Measurements from ENCODE around the gene PPP1R14D.

PPP1R14D gene

GRCh38 chr15:40775740-40776536 lies 52.6 kb downstream of the PPP1R14D start:
- H3K4me3 ChIP-seq (ENCODE audit: low read length), result no peak overlapping the region
- H3K36me3 ChIP-seq (ENCODE audit: insufficient read depth, low read length), result peaks cover 40% of the 10 kb centered on the region
- H3K27me3 ChIP-seq (ENCODE audit: insufficient read depth, low read length), result no peaks in the 10 kb centered on the region
- no peaks in the 10 kb centered on the region for H3K9me3 ChIP-seq (ENCODE audit: low read length)
- no peak overlapping the region for H2AFZ ChIP-seq (ENCODE audit: low read depth, low read length)
- no peaks in the 10 kb centered on the region for H3K4me1 ChIP-seq (ENCODE audit: insufficient read depth, low read length)

- Histone ChIP-seq H3K27me3 (ENCODE audit: insufficient read depth, low read length) (no peaks in the 10 kb centered on the region), H3K36me3 (ENCODE audit: insufficient read depth, low read length) (peaks cover 39% of the 10 kb centered on the region), H3K4me1 (ENCODE audit: insufficient read depth, low read length) (no peaks in the 10 kb centered on the region)
Observed at GRCh38 chr15:40775007-40775406, 53.5 kb downstream of the PPP1R14D start.

GRCh38 chr15:40773902-40774301 lies 54.6 kb downstream of the PPP1R14D start:
- no peaks in the 10 kb centered on the region for H3K4me1 ChIP-seq (ENCODE audit: insufficient read depth, low read length)
- H3K36me3 ChIP-seq (ENCODE audit: insufficient read depth, low read length), result peaks cover 31% of the 10 kb centered on the region
- no peaks in the 10 kb centered on the region for H3K27me3 ChIP-seq (ENCODE audit: insufficient read depth, low read length)
- H2AFZ ChIP-seq (ENCODE audit: low read depth, low read length), result no peak overlapping the region
- H3K9me3 ChIP-seq (ENCODE audit: low read length), result no peaks in the 10 kb centered on the region
- H3K4me3 ChIP-seq (ENCODE audit: low read length), result no peak overlapping the region

More at GRCh38 chr15:40775007-40775406, 53.5 kb downstream of the PPP1R14D start:
- Histone ChIP-seq H2AFZ (ENCODE audit: low read depth, low read length) (no peak overlapping the region), H3K4me3 (ENCODE audit: low read length) (no peak overlapping the region), H3K9me3 (ENCODE audit: low read length) (no peaks in the 10 kb centered on the region)

GRCh38 chr15:40773496-40773895 lies 55.0 kb downstream of the PPP1R14D start:
- H3K4me3 ChIP-seq (ENCODE audit: low read length), result no peak overlapping the region
- peaks cover 30% of the 10 kb centered on the region for H3K36me3 ChIP-seq (ENCODE audit: insufficient read depth, low read length)

GRCh38 chr15:40772014-40772413 lies 56.5 kb downstream of the PPP1R14D start:
- Histone ChIP-seq H3K4me1 (ENCODE audit: insufficient read depth, low read length) (no peaks in the 10 kb centered on the region), H3K36me3 (ENCODE audit: insufficient read depth, low read length) (peaks cover 26% of the 10 kb centered on the region), H2AFZ (ENCODE audit: low read depth, low read length) (no peak overlapping the region), H3K4me3 (ENCODE audit: low read length) (no peak overlapping the region), H3K9me3 (ENCODE audit: low read length) (no peaks in the 10 kb centered on the region), H3K27me3 (ENCODE audit: insufficient read depth, low read length) (no peaks in the 10 kb centered on the region)

More at GRCh38 chr15:40773496-40773895, 55.0 kb downstream of the PPP1R14D start:
- H3K4me1 ChIP-seq (ENCODE audit: insufficient read depth, low read length), result no peaks in the 10 kb centered on the region
- no peak overlapping the region for H2AFZ ChIP-seq (ENCODE audit: low read depth, low read length)
- H3K27me3 ChIP-seq (ENCODE audit: insufficient read depth, low read length), result no peaks in the 10 kb centered on the region
- no peaks in the 10 kb centered on the region for H3K9me3 ChIP-seq (ENCODE audit: low read length)

GRCh38 chr15:40771242-40771641 lies 57.3 kb downstream of the PPP1R14D start:
- no peaks in the 10 kb centered on the region for H3K4me1 ChIP-seq (ENCODE audit: insufficient read depth, low read length)
- peaks cover 19% of the 10 kb centered on the region for H3K36me3 ChIP-seq (ENCODE audit: insufficient read depth, low read length)
- no peak overlapping the region for H2AFZ ChIP-seq (ENCODE audit: low read depth, low read length)

GRCh38 chr15:40770147-40770721 lies 58.3 kb downstream of the PPP1R14D start:
- Histone ChIP-seq H3K4me3 (ENCODE audit: low read length) (no peak overlapping the region), H3K9me3 (ENCODE audit: low read length) (no peaks in the 10 kb centered on the region), H3K4me1 (ENCODE audit: insufficient read depth, low read length) (no peaks in the 10 kb centered on the region), H3K27me3 (ENCODE audit: insufficient read depth, low read length) (no peaks in the 10 kb centered on the region), H3K36me3 (ENCODE audit: insufficient read depth, low read length) (peaks cover 8% of the 10 kb centered on the region), H2AFZ (ENCODE audit: low read depth, low read length) (no peak overlapping the region)

More at GRCh38 chr15:40771242-40771641, 57.3 kb downstream of the PPP1R14D start:
- no peaks in the 10 kb centered on the region for H3K27me3 ChIP-seq (ENCODE audit: insufficient read depth, low read length)
- H3K9me3 ChIP-seq (ENCODE audit: low read length), result no peaks in the 10 kb centered on the region
- H3K4me3 ChIP-seq (ENCODE audit: low read length), result no peak overlapping the region

GRCh38 chr15:40769274-40770146 lies 59.0 kb downstream of the PPP1R14D start, which contains the start of gene C15orf62:
C15orf62 (plus strand) TSS chr15:40769980; CDS start chr15:40770496, 516 bp downstream.
- H3K4me3 ChIP-seq (ENCODE audit: low read length), result no peak within 1 kb of the TSS
- H3K9me3 ChIP-seq (ENCODE audit: low read length), result no peaks in the 10 kb centered on the region
- H3K27me3 ChIP-seq (ENCODE audit: insufficient read depth, low read length), result no peaks in the 10 kb centered on the region
- H2AFZ ChIP-seq (ENCODE audit: low read depth, low read length), result no peak within 1 kb of the TSS
- H3K36me3 ChIP-seq (ENCODE audit: insufficient read depth, low read length), result peaks cover 6% of the 10 kb centered on the region
- no peaks in the 10 kb centered on the region for H3K4me1 ChIP-seq (ENCODE audit: insufficient read depth, low read length)

GRCh38 chr15:40768521-40769273 lies 59.8 kb downstream of the PPP1R14D start:
- Histone ChIP-seq H3K36me3 (ENCODE audit: insufficient read depth, low read length) (peaks cover 2% of the 10 kb centered on the region), H3K9me3 (ENCODE audit: low read length) (no peaks in the 10 kb centered on the region), H3K4me3 (ENCODE audit: low read length) (no peak overlapping the region), H3K4me1 (ENCODE audit: insufficient read depth, low read length) (no peaks in the 10 kb centered on the region), H2AFZ (ENCODE audit: low read depth, low read length) (no peak overlapping the region), H3K27me3 (ENCODE audit: insufficient read depth, low read length) (no peaks in the 10 kb centered on the region)

- Histone ChIP-seq H3K4me3 (ENCODE audit: low read length) (no peak overlapping the region), H3K4me1 (ENCODE audit: insufficient read depth, low read length) (no peaks in the 10 kb centered on the region)
Observed at GRCh38 chr15:40767838-40768500, 60.5 kb downstream of the PPP1R14D start.

GRCh38 chr15:40766906-40767837 lies 61.3 kb downstream of the PPP1R14D start:
- H3K4me3 ChIP-seq (ENCODE audit: low read length), result no peak overlapping the region
- H3K9me3 ChIP-seq (ENCODE audit: low read length), result no peaks in the 10 kb centered on the region
- no peaks in the 10 kb centered on the region for H3K36me3 ChIP-seq (ENCODE audit: insufficient read depth, low read length)
- H2AFZ ChIP-seq (ENCODE audit: low read depth, low read length), result no peak overlapping the region
- H3K27me3 ChIP-seq (ENCODE audit: insufficient read depth, low read length), result no peaks in the 10 kb centered on the region
- no peaks in the 10 kb centered on the region for H3K4me1 ChIP-seq (ENCODE audit: insufficient read depth, low read length)

More at GRCh38 chr15:40767838-40768500, 60.5 kb downstream of the PPP1R14D start:
- no peak overlapping the region for H2AFZ ChIP-seq (ENCODE audit: low read depth, low read length)
- no peaks in the 10 kb centered on the region for H3K36me3 ChIP-seq (ENCODE audit: insufficient read depth, low read length)
- H3K27me3 ChIP-seq (ENCODE audit: insufficient read depth, low read length), result no peaks in the 10 kb centered on the region
- no peaks in the 10 kb centered on the region for H3K9me3 ChIP-seq (ENCODE audit: low read length)

Measured in neuron (in vitro differentiated cells).